Mammary microvascular endothelial cell (primary cell): ENCODE measurements around the gene THOC3. TPM values are rescaled to one million over a fixed set of nuclear protein-coding genes. Genes with fewer than 3 reads are reported as not detected.

Source experiments
- total RNA-seq: library from RNA; depleted of rRNA; stranded (reverse); fragments of >200 nt; gene quantifications from 2 replicates; pipeline ENCODE4 v1.2.3, GENCODE V29; 2015

THOC3 gene
- total RNA-seq, result 88.9 and 90.4 TPM in 2 replicates

GRCh38 chr5:175967471-175968372 lies at the start of gene THOC3:
Gene THOC3 (minus strand): TSS chr5:175968315. CDS start chr5:175968208, 107 bp downstream.

Other genes with a start within 250 kb of the THOC3 start
- not detected in 2 replicates for gene CPLX2, start 96.7 kb downstream of the THOC3 start, total RNA-seq